Uterus (tissue), 4 donors: Measurements from ENCODE around the gene CRISPLD2. TPM values are rescaled to one million over a fixed set of nuclear protein-coding genes. Genes with fewer than 3 reads are reported as not detected.

Experiments used
- DNase-seq, 2 donors: peaks; one replicate each; pipeline ENCODE4 v3.0.0-alpha.2; 2019 to 2020
- H3K27ac ChIP-seq, 2 donors: fragments of 200-600 bp; sonication (generic); 1 replicate in 1 of 2; 2 replicates in 1 of 2; pipeline ENCODE4 v1.5.1; 2016 to 2018
- H3K27me3 ChIP-seq, 2 donors: fragments of 200-600 bp; sonication (generic); one replicate each; pipeline ENCODE4 v1.5.1; 2018 to 2019; ENCODE audit warnings: control low read depth in 1 of 2
- H3K36me3 ChIP-seq, 2 donors: fragments of 200-600 bp; sonication (generic); one replicate each; pipeline ENCODE4 v1.5.1; 2019; ENCODE audit warnings: control low read depth in 1 of 2
- H3K4me1 ChIP-seq, 2 donors: fragments of 200-600 bp; sonication (generic); one replicate each; pipeline ENCODE4 v1.5.1; 2018 to 2019; ENCODE audit warnings: control low read depth in 1 of 2
- H3K4me3 ChIP-seq, 2 donors: fragments of 200-600 bp; sonication (generic); 1 replicate in 1 of 2; 2 replicates in 1 of 2; pipeline ENCODE4 v1.5.1; 2018 to 2019; ENCODE audit warnings: mild to moderate bottlenecking in 1 of 2
- H3K9me3 ChIP-seq, 2 donors: fragments of 200-600 bp; sonication (generic); one replicate each; pipeline ENCODE4 v1.5.1; 2019; ENCODE audit warnings: control low read depth in 1 of 2
- CTCF ChIP-seq, 4 experiments: fragments of 200-600 bp in 2 of 4; fragments of 450-650 bp in 2 of 4; sonication (generic) in 2 of 4; IDR thresholded peaks; one replicate each; pipeline ENCODE4 v1.5.1; 2016 to 2019; ENCODE audit warnings: antibody characterized with exemption in 4 of 4, mild to moderate bottlenecking in 2 of 4, moderate library complexity in 1 of 4
- POLR2A ChIP-seq, 2 donors: fragments of 450-650 bp; IDR thresholded peaks; one replicate each; pipeline ENCODE4 v1.6.1; 2016; ENCODE audit warnings: antibody characterized with exemption in 2 of 2, mild to moderate bottlenecking in 1 of 2, moderate library complexity in 1 of 2
- intact Hi-C: fragments of 100-400 bp; cut with DNase I; formaldehyde crosslinking; loops from one replicate; pipeline ENCODE4 v1.15.1; 2023; ENCODE audit warnings: low total_unique reads
- total RNA-seq, 4 donors: library from RNA; depleted of rRNA in 3 of 4; stranded (reverse); fragments of >200 nt in 3 of 4; gene quantifications; one replicate each; pipeline versions ENCODE4 v1.1.0 to v1.2.4, GENCODE V29; 2014 to 2023
- donor health status: DM: yes; HTN: yes; CAD: no.

CRISPLD2 gene
- total RNA-seq, 4 donors from 2014 or later = 108 to 441 (median 190) TPM

DNA sequence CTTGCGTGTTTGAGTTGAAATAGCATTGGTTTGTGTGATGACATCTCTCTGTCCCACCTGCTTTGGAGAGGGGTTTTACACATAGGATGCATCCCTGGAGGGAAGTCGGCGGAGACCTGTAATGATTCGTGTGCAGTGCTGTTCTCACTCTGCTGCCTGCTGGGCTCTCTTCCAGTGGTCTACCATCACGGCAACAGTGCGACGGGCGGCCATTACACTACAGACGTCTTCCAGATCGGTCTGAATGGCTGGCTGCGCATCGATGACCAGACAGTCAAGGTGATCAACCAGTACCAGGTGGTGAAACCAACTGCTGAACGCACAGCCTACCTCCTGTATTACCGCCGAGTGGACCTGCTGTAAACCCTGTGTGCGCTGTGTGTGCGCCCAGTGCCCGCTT, 41.1 kb upstream of the CRISPLD2 start:
- Histone ChIP-seq H3K27ac (no peak overlapping the region), H3K4me1 (no peaks in the 10 kb centered on the region), H3K27me3 (no peaks in the 10 kb centered on the region), H3K36me3 (no peaks in the 10 kb centered on the region), H3K9me3 (no peaks in the 10 kb centered on the region), H3K4me3 (no peak overlapping the region)
- intact Hi-C loops = no loop called here
- TF ChIP-seq CTCF (IDR thresholded peaks at IDR 0.05) (no peak), POLR2A (IDR thresholded peaks at IDR 0.05) (no peak)
- DNase-seq = no peak

DNA sequence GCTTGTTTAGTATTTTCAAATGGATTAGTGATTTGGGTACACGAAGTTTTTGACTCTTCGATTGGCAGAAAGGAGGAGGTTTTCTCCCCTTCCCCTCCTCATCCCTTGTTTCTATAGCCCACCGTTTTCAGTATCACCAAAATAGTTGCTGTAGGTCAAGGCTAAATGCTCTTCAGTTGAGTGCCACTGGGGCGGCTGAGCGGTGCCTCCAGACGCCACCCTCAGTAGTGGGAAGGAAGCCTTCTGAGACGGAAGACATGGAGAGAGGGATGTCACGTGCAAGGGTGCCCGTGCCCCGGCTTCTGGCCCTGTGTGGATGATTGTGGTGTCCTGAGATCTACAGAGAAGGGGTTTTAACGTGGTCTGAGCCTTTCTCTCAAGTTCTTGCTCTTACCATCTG, 39.7 kb upstream of the CRISPLD2 start:
- no peaks in the 10 kb centered on the region for H3K9me3 ChIP-seq

DNA sequence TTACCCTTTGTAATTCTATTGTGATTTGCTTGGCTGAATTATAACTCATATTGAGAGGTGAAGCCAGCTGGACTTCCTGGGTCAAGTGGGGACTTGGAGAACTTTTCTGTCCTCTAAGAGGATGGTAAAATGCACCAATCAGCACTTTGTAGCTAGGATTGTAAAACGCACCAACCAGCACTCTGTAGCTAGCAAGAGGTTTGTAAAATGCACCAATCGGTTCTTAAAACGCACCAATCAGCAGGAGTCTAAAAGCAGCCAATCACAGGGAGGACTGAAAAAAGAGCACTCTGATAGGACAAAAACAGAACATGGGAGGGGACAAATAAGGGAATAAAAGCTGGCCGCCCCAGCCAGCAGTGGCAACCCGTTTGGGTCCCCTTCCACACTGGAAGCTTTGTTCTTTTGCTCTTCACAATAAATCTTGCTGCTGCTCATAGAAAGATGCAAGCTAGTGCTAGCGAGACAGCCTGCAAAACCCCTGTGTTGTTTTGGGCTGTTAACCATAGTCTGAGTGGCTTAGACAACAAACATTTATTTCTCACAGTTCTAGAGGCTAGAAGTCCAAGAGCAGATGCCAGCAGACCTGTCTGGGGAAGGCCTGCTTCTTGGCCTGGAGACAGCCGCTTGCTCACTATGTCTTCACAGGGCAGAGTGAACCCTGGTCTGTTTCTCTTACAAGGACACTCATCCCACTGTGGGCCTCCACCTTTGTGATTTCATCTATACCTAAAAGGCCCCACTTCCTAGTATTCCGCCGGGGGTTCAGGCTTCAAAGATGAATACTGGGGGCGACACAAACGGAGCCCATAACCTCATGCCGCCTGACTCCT, 39.0 kb upstream of the CRISPLD2 start:
- intact Hi-C loops = no loop called here
- Histone ChIP-seq H3K4me3 (no peak overlapping the region), H3K27me3 (no peaks in the 10 kb centered on the region), H3K9me3 (no peaks in the 10 kb centered on the region), H3K27ac (no peak overlapping the region), H3K36me3 (no peaks in the 10 kb centered on the region), H3K4me1 (no peaks in the 10 kb centered on the region)
- DNase-seq = no peak
- TF ChIP-seq CTCF (IDR thresholded peaks at IDR 0.05) (no peak), POLR2A (IDR thresholded peaks at IDR 0.05) (no peak)

More for the DNA sequence above, 39.7 kb upstream of the CRISPLD2 start:
- Histone ChIP-seq H3K27me3 (no peaks in the 10 kb centered on the region), H3K4me1 (no peaks in the 10 kb centered on the region), H3K4me3 (no peak overlapping the region), H3K36me3 (no peaks in the 10 kb centered on the region), H3K27ac (no peak overlapping the region)
- intact Hi-C loops = no loop called here
- no peak for DNase-seq
- no peak for TF ChIP-seq CTCF (IDR thresholded peaks at IDR 0.05)
- TF ChIP-seq POLR2A (IDR thresholded peaks at IDR 0.05) = no peak

DNA sequence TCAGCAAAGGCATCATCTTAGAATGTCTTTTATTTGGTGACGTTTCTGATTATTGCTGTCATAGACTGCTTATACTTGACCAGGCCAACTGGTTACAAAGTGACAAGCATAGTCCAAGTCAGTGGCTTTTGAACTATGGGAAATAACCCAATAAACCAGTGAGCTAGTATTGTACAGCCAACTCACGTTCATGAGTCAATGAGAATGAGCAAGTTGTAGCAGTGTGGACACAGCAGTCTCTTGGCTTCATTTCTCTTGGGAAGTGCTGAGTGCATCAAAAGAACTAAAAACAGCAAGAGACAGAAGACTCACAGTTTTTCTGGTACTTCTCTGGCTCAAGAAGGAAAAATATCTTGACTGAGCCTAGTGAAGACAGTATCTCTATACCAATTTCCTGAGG, 36.9 kb upstream of the CRISPLD2 start:
- Histone ChIP-seq H3K27me3 (no peaks in the 10 kb centered on the region), H3K4me3 (no peak overlapping the region), H3K9me3 (no peaks in the 10 kb centered on the region), H3K27ac (no peak overlapping the region), H3K36me3 (no peaks in the 10 kb centered on the region), H3K4me1 (no peaks in the 10 kb centered on the region)
- TF ChIP-seq POLR2A (IDR thresholded peaks at IDR 0.05) (no peak), CTCF (IDR thresholded peaks at IDR 0.05) (no peak)
- no peak for DNase-seq
- intact Hi-C loops = no loop called here

GRCh38 chr16:84785843-84786581, 33.8 kb upstream of the CRISPLD2 start:
- Histone ChIP-seq H3K4me3 (no peak overlapping the region), H3K27ac (no peak overlapping the region), H3K9me3 (no peaks in the 10 kb centered on the region), H3K36me3 (no peaks in the 10 kb centered on the region), H3K4me1 (no peaks in the 10 kb centered on the region), H3K27me3 (no peaks in the 10 kb centered on the region)
- no peak for DNase-seq
- intact Hi-C loops = no loop called here
- TF ChIP-seq POLR2A (IDR thresholded peaks at IDR 0.05) = no peak
- no peak for TF ChIP-seq CTCF (IDR thresholded peaks at IDR 0.05)
